WERI-Rb-1 (cell line): ENCODE measurements around the gene TMEM30B.

Source experiments
- DNase-seq: peaks from one replicate; pipeline ENCODE4 v3.0.0-alpha.2; 2020
- H3K27ac ChIP-seq: fragments of 250-450 bp; sonication (Bioruptor Pico); 2 replicates; pipeline ENCODE4 v1.5.1; 2020; ENCODE audit warnings: mild to moderate bottlenecking, moderate library complexity
- H3K27me3 ChIP-seq: fragments of 250-450 bp; sonication (Bioruptor Pico); 2 replicates; pipeline ENCODE4 v1.5.1; 2021; ENCODE audit warnings: mild to moderate bottlenecking, low read depth, moderate library complexity; ENCODE audit not compliant: insufficient read depth, severe bottlenecking
- H3K36me3 ChIP-seq: fragments of 250-450 bp; sonication (Bioruptor Pico); 2 replicates; pipeline ENCODE4 v1.5.1; 2020; ENCODE audit warnings: mild to moderate bottlenecking, moderate library complexity
- H3K4me3 ChIP-seq: 2 replicates; pipeline ENCODE4 v1.5.1; 2011; ENCODE audit warnings: low read depth, mild to moderate bottlenecking, control low read depth, low read length
- H3K9me3 ChIP-seq: fragments of 250-450 bp; sonication (Bioruptor Pico); 2 replicates; pipeline ENCODE4 v1.5.1; 2021; ENCODE audit warnings: mild to moderate bottlenecking, moderate library complexity; ENCODE audit not compliant: severe bottlenecking
- TF ChIP-seq, protein P1 (sequence below): IDR thresholded peaks from 2 replicates; pipeline ENCODE4 v1.5.1; 2011; ENCODE audit warnings: low read depth, mild to moderate bottlenecking, control low read depth, inconsistent platforms, low read length

The TMEM30B gene, protein sequence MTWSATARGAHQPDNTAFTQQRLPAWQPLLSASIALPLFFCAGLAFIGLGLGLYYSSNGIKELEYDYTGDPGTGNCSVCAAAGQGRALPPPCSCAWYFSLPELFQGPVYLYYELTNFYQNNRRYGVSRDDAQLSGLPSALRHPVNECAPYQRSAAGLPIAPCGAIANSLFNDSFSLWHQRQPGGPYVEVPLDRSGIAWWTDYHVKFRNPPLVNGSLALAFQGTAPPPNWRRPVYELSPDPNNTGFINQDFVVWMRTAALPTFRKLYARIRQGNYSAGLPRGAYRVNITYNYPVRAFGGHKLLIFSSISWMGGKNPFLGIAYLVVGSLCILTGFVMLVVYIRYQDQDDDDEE

DNA sequence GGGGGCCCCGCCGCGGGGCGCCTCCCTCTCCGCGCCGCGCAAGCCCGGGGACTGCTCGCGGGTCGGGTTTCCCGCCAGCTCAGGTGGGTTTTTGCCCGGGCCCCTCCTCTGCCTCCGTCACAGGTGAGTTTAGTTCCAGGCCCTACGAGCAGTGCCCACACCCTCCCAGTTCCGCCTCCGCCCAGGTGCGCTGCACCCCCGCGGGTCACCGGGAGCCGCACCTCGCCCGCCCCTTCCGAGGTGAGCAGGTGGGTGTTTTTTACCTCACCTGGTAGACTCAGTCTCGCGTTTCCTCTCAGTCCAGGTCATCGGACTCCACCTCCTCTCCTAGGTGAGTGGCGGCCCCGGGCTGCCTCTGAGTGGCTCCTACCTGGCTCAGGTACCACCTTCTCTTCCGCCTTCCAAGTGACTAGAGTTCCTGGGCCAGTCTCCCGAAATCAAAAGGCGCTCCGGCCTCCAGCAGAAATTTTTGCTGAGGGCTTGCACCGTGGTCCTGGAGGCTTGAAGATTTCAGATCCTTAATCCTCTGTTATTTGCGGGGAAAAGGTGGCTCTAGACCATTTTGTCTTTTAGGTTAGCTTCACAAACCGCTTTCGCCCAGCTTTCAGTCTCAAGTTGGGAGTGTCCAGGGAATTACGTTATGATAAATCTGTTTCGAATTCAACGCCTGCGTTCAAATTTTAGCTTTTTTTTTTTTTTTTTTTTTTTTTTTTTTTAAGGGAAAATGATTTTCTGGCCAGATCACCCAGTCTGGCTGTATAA, at the start of gene TMEM30B:
TMEM30B (minus strand) TSS at position 153 of the 762 bp plus-strand sequence. CDS start 191 bp downstream, outside the sequence.
- Histone ChIP-seq H3K27me3 (no peaks in the 10 kb centered on the region), H3K36me3 (no peaks in the 10 kb centered on the region), H3K27ac (no peak within 1 kb of the TSS), H3K4me3 (no peak within 1 kb of the TSS), H3K9me3 (peaks cover 4% of the 10 kb centered on the region)
- DNase-seq = no peak
- TF ChIP-seq, protein P1, sequence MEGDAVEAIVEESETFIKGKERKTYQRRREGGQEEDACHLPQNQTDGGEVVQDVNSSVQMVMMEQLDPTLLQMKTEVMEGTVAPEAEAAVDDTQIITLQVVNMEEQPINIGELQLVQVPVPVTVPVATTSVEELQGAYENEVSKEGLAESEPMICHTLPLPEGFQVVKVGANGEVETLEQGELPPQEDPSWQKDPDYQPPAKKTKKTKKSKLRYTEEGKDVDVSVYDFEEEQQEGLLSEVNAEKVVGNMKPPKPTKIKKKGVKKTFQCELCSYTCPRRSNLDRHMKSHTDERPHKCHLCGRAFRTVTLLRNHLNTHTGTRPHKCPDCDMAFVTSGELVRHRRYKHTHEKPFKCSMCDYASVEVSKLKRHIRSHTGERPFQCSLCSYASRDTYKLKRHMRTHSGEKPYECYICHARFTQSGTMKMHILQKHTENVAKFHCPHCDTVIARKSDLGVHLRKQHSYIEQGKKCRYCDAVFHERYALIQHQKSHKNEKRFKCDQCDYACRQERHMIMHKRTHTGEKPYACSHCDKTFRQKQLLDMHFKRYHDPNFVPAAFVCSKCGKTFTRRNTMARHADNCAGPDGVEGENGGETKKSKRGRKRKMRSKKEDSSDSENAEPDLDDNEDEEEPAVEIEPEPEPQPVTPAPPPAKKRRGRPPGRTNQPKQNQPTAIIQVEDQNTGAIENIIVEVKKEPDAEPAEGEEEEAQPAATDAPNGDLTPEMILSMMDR = no peak

DNA sequence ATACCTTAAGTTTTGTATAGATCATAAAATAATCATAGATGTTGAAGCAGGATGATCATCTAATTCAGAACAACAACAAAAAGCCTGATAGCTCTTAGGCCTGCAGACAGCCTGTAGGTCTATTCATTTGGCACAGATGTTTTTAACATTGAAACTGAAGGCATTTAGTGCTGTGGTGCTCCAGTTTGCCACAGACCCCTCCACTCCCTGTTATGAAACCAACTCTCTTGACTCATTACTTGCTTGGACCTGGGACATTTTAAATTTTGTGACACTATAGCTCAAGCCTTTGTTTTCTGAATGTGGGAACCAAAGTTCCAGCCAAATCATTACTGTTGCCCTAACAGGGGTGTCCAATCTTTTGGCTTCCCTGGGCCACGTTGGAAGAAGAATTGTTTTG, 49.4 kb upstream of the TMEM30B start:
- H3K27ac ChIP-seq = no peak overlapping the region
- no peaks in the 10 kb centered on the region for H3K27me3 ChIP-seq
- H3K36me3 ChIP-seq = no peaks in the 10 kb centered on the region
- H3K9me3 ChIP-seq = no peaks in the 10 kb centered on the region
- H3K4me3 ChIP-seq = no peak overlapping the region
- DNase-seq = no peak
- TF ChIP-seq, protein P1 = no peak

DNA sequence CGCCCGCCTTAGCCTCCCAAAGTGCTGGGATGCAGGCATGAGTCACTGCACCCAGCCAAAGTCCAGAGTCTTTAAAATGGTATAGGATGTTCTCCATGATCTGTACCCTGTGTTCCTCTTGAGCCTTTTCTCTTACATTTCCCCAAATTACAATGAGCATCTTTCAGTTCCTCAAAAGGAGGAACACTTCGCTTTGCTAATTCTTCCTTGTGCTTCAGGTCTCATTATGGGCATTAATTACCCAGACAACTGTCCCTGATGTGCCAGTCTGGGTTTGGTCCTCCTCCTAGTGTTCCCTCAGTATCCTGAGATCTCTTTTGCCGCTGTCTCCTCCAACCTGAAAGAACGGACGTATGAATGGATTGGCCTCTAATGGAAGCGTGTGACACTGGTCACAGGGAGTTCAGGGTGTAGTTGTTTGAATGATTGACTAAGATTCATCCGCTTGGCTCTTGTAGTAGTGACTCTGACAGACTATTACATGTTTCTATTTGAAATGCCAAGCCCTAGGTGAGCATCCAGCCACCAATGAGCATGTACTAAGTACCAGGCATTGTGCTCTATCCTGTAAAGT, 48.4 kb upstream of the TMEM30B start:
- no peak overlapping the region for H3K4me3 ChIP-seq

DNA sequence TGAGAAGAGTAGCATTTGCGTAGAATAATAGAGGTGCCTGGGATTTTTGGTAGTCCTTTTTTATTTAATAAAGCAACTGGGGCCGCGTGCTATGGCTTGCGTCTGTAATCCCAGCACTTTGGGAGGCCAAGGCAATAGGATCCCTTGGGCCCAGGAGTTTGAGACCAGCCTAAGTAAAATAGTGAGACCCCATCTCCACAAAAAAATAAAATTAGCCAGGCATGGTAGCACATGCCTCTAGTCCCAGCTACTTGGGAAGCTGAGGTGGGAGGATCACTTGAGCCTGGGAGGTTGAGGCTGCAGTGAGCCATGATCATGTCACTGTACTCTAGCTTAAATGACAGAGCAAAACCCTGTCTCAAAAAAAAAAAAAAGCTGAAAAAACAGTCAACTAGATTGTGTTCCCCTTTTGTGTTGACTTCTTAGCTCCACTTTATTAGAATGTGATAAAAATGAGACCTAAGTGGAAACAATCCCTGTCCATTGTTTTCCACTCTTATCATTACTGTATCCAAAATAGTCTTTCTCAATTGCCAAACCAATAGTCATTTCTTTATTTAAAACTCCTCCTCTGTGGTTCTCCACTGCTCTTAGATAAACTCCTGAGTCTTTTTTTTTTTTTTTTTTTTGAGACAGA, 47.6 kb upstream of the TMEM30B start:
- H3K27ac ChIP-seq = no peak overlapping the region
- TF ChIP-seq, protein P1 = no peak
- DNase-seq = no peak
- H3K4me3 ChIP-seq = no peak overlapping the region
- no peaks in the 10 kb centered on the region for H3K36me3 ChIP-seq
- H3K27me3 ChIP-seq = no peaks in the 10 kb centered on the region
- no peaks in the 10 kb centered on the region for H3K9me3 ChIP-seq

More for the DNA sequence above, 48.4 kb upstream of the TMEM30B start:
- H3K9me3 ChIP-seq = no peaks in the 10 kb centered on the region
- DNase-seq = no peak
- TF ChIP-seq, protein P1 = no peak
- H3K27ac ChIP-seq = no peak overlapping the region
- H3K36me3 ChIP-seq = no peaks in the 10 kb centered on the region
- H3K27me3 ChIP-seq = no peaks in the 10 kb centered on the region

DNA sequence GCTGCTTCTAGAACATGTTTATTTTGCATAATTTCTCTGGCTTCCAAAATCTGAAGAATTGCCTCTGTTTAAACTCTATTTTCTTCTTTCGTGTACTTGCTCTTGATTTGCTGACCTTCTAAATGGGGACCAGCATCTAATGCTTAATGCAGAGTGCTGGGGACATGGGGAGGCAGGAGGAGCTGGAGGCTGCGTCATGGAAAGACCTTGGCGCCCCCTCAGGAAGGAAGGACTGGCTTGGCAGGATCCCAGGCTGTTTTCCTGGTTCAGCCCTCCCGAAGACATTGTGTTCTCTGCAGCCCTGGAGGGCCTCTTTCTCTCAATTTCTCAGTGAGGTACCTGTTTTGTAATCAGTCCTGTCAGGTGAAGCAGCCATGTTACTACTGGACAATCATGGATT, 45.7 kb upstream of the TMEM30B start:
- Histone ChIP-seq H3K27ac (no peak overlapping the region), H3K9me3 (no peaks in the 10 kb centered on the region), H3K36me3 (no peaks in the 10 kb centered on the region), H3K27me3 (no peaks in the 10 kb centered on the region), H3K4me3 (no peak overlapping the region)
- DNase-seq = no peak
- TF ChIP-seq, protein P1 = no peak
